Measurements from ENCODE around the gene RNF10.

- TF ChIP-seq POLR2A (IDR thresholded peaks at IDR 0.05; ENCODE audit: extremely low read depth, insufficient read length), result no peak
- no peak for TF ChIP-seq CTCF (IDR thresholded peaks at IDR 0.05; ENCODE audit: low read depth, low read length)
- TF ChIP-seq, protein P1, sequence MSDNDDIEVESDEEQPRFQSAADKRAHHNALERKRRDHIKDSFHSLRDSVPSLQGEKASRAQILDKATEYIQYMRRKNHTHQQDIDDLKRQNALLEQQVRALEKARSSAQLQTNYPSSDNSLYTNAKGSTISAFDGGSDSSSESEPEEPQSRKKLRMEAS (IDR thresholded peaks at IDR 0.05; ENCODE audit: low read depth, low read length), result no peak
Observed at GRCh38 chr12:120610560-120610959, 76.4 kb downstream of the RNF10 start.

Data from NB4 (cell line).